ENCODE data around the gene TRIM37. TPM values are rescaled to one million over a fixed set of nuclear protein-coding genes. Genes with fewer than 3 reads are reported as not detected.

TRIM37 gene
- total RNA-seq, 2 donors from 2014 or later = 26.3 to 31.1 TPM

- H3K4me1 Mint-ChIP-seq (ENCODE audit: low read depth) = peaks cover 11% of the 10 kb centered on the region
- H3K9me3 Mint-ChIP-seq = no peaks in the 10 kb centered on the region
- H3K27ac Mint-ChIP-seq = peak overlapping the region; percentile 6
- H3K27me3 Mint-ChIP-seq (ENCODE audit: low read depth) = no peaks in the 10 kb centered on the region
- no peak overlapping the region for H3K4me3 Mint-ChIP-seq
- ATAC-seq (replicated peaks in 1 of 2) = no peak
- H3K36me3 Mint-ChIP-seq (ENCODE audit: insufficient read depth in 2 of 2) = peaks cover 0 to 3% of the 10 kb centered on the region in 2 donors
- no peak for DNase-seq
These were observed 98.7 kb downstream of the TRIM37 start for GRCh38 chr17:59007995-59008394.

- Mint-ChIP-seq H3K36me3 (ENCODE audit: insufficient read depth in 2 of 2) (peaks cover 2% of the 10 kb centered on the region in 2 donors), H3K4me3 (peak overlapping the region in 1 of 2 donors; percentile 67), H3K27ac (peak overlapping the region; percentile 85), H3K9me3 (no peaks in the 10 kb centered on the region), H3K4me1 (ENCODE audit: low read depth) (peaks cover 40% of the 10 kb centered on the region), H3K27me3 (ENCODE audit: low read depth) (no peaks in the 10 kb centered on the region)
- peak; percentile 68 to 70 for DNase-seq
- ATAC-seq (replicated peaks in 1 of 2) = peak in 1 of 2 donors; percentile 43
These were observed 102.2 kb downstream of the TRIM37 start for GRCh38 chr17:59004338-59005111.

- no peaks in the 10 kb centered on the region for H3K9me3 Mint-ChIP-seq
- peak overlapping the region; percentile 32 for H3K27ac Mint-ChIP-seq
- no peaks in the 10 kb centered on the region for H3K27me3 Mint-ChIP-seq (ENCODE audit: low read depth)
- DNase-seq = no peak
- ATAC-seq (replicated peaks in 1 of 2) = no peak
- H3K36me3 Mint-ChIP-seq (ENCODE audit: insufficient read depth in 2 of 2) = peaks cover 2 to 3% of the 10 kb centered on the region in 2 donors
- H3K4me1 Mint-ChIP-seq (ENCODE audit: low read depth) = peaks cover 40% of the 10 kb centered on the region
- H3K4me3 Mint-ChIP-seq = no peak overlapping the region
These were observed 102.8 kb downstream of the TRIM37 start for GRCh38 chr17:59003860-59004259.

GRCh38 chr17:59002848-59003247 is 103.8 kb downstream of the TRIM37 start:
- Mint-ChIP-seq H3K27me3 (ENCODE audit: low read depth) (no peaks in the 10 kb centered on the region), H3K36me3 (ENCODE audit: insufficient read depth in 2 of 2) (peaks cover 2 to 7% of the 10 kb centered on the region in 2 donors)

GRCh38 chr17:59002126-59002525 is 104.6 kb downstream of the TRIM37 start:
- H3K27ac Mint-ChIP-seq = peak overlapping the region; percentile 94
- H3K36me3 Mint-ChIP-seq (ENCODE audit: insufficient read depth in 2 of 2) = peaks cover 2 to 10% of the 10 kb centered on the region in 2 donors
- no peak for DNase-seq
- H3K4me3 Mint-ChIP-seq = peak overlapping the region in 1 of 2 donors; percentile 93
- H3K27me3 Mint-ChIP-seq (ENCODE audit: low read depth) = no peaks in the 10 kb centered on the region
- no peak for ATAC-seq (replicated peaks in 1 of 2)
- no peaks in the 10 kb centered on the region for H3K9me3 Mint-ChIP-seq
- peaks cover 40% of the 10 kb centered on the region for H3K4me1 Mint-ChIP-seq (ENCODE audit: low read depth)

More at GRCh38 chr17:59002848-59003247, 103.8 kb downstream of the TRIM37 start:
- no peak overlapping the region for H3K4me3 Mint-ChIP-seq
- ATAC-seq (replicated peaks in 1 of 2) (no peak), DNase-seq (no peak)
- H3K9me3 Mint-ChIP-seq = no peaks in the 10 kb centered on the region
- H3K27ac Mint-ChIP-seq = peak overlapping the region; percentile 71
- peaks cover 40% of the 10 kb centered on the region for H3K4me1 Mint-ChIP-seq (ENCODE audit: low read depth)

- DNase-seq (peak; percentile 81 to 88), ATAC-seq (replicated peaks in 1 of 2) (peak; percentile 99 to 100)
- Mint-ChIP-seq H3K36me3 (ENCODE audit: insufficient read depth in 2 of 2) (peaks cover 2 to 10% of the 10 kb centered on the region in 2 donors), H3K9me3 (no peaks in the 10 kb centered on the region), H3K4me3 (peak overlapping the region; percentile 72 to 93), H3K27ac (peak overlapping the region; percentile 94), H3K4me1 (ENCODE audit: low read depth) (peaks cover 40% of the 10 kb centered on the region), H3K27me3 (ENCODE audit: low read depth) (no peaks in the 10 kb centered on the region)
These were observed 105.4 kb downstream of the TRIM37 start for GRCh38 chr17:59001158-59001814.

- no peaks in the 10 kb centered on the region for H3K27me3 Mint-ChIP-seq (ENCODE audit: low read depth)
- no peak overlapping the region for H3K27ac Mint-ChIP-seq
These were observed 106.7 kb downstream of the TRIM37 start for GRCh38 chr17:59000022-59000421.

GRCh38 chr17:58999500-58999899 is 107.2 kb downstream of the TRIM37 start:
- no peak for DNase-seq
- peak overlapping the region in 1 of 2 donors; percentile 32 for H3K4me3 Mint-ChIP-seq
- no peak for ATAC-seq (replicated peaks in 1 of 2)
- no peaks in the 10 kb centered on the region for H3K27me3 Mint-ChIP-seq (ENCODE audit: low read depth)
- H3K4me1 Mint-ChIP-seq (ENCODE audit: low read depth) = peaks cover 35% of the 10 kb centered on the region
- H3K27ac Mint-ChIP-seq = peak overlapping the region; percentile 54
- peaks cover 2 to 10% of the 10 kb centered on the region in 2 donors for H3K36me3 Mint-ChIP-seq (ENCODE audit: insufficient read depth in 2 of 2)
- H3K9me3 Mint-ChIP-seq = no peaks in the 10 kb centered on the region

More at GRCh38 chr17:59000022-59000421, 106.7 kb downstream of the TRIM37 start:
- Mint-ChIP-seq H3K9me3 (no peaks in the 10 kb centered on the region), H3K4me1 (ENCODE audit: low read depth) (peaks cover 40% of the 10 kb centered on the region), H3K4me3 (no peak overlapping the region), H3K36me3 (ENCODE audit: insufficient read depth in 2 of 2) (peaks cover 2 to 10% of the 10 kb centered on the region in 2 donors)
- DNase-seq (no peak), ATAC-seq (replicated peaks in 1 of 2) (no peak)

- Mint-ChIP-seq H3K27me3 (ENCODE audit: low read depth) (no peaks in the 10 kb centered on the region), H3K36me3 (ENCODE audit: insufficient read depth in 2 of 2) (peaks cover 2 to 10% of the 10 kb centered on the region in 2 donors), H3K9me3 (no peaks in the 10 kb centered on the region), H3K4me3 (no peak overlapping the region), H3K27ac (no peak overlapping the region), H3K4me1 (ENCODE audit: low read depth) (peaks cover 34% of the 10 kb centered on the region)
- ATAC-seq (replicated peaks in 1 of 2) (no peak), DNase-seq (no peak)
These were observed 107.8 kb downstream of the TRIM37 start for GRCh38 chr17:58998871-58999270.

- no peak overlapping the region for H3K4me3 Mint-ChIP-seq
- peaks cover 34% of the 10 kb centered on the region for H3K4me1 Mint-ChIP-seq (ENCODE audit: low read depth)
- H3K36me3 Mint-ChIP-seq (ENCODE audit: insufficient read depth in 2 of 2) = peaks cover 2 to 15% of the 10 kb centered on the region in 2 donors
- no peaks in the 10 kb centered on the region for H3K27me3 Mint-ChIP-seq (ENCODE audit: low read depth)
- DNase-seq = no peak
- H3K9me3 Mint-ChIP-seq = no peaks in the 10 kb centered on the region
- ATAC-seq (replicated peaks in 1 of 2) = no peak
- H3K27ac Mint-ChIP-seq = peak overlapping the region; percentile 91
These were observed 108.7 kb downstream of the TRIM37 start for GRCh38 chr17:58997756-58998553.

- H3K4me3 Mint-ChIP-seq = no peak overlapping the region
These were observed 109.7 kb downstream of the TRIM37 start for GRCh38 chr17:58996968-58997367.

GRCh38 chr17:58995247-58995940 is 111.3 kb downstream of the TRIM37 start:
- Mint-ChIP-seq H3K36me3 (ENCODE audit: insufficient read depth in 2 of 2) (peaks cover 0 to 15% of the 10 kb centered on the region in 2 donors), H3K4me3 (no peak overlapping the region), H3K27ac (no peak overlapping the region), H3K27me3 (ENCODE audit: low read depth) (no peaks in the 10 kb centered on the region), H3K9me3 (no peaks in the 10 kb centered on the region), H3K4me1 (ENCODE audit: low read depth) (peaks cover 22% of the 10 kb centered on the region)
- DNase-seq = no peak
- ATAC-seq (replicated peaks in 1 of 2) = no peak

More at GRCh38 chr17:58996968-58997367, 109.7 kb downstream of the TRIM37 start:
- ATAC-seq (replicated peaks in 1 of 2) (no peak), DNase-seq (no peak)
- Mint-ChIP-seq H3K36me3 (ENCODE audit: insufficient read depth in 2 of 2) (peaks cover 2 to 15% of the 10 kb centered on the region in 2 donors), H3K27me3 (ENCODE audit: low read depth) (no peaks in the 10 kb centered on the region), H3K4me1 (ENCODE audit: low read depth) (peaks cover 33% of the 10 kb centered on the region), H3K27ac (peak overlapping the region; percentile 93), H3K9me3 (no peaks in the 10 kb centered on the region)
